ENCODE measurements around the gene SHPK.

DNA sequence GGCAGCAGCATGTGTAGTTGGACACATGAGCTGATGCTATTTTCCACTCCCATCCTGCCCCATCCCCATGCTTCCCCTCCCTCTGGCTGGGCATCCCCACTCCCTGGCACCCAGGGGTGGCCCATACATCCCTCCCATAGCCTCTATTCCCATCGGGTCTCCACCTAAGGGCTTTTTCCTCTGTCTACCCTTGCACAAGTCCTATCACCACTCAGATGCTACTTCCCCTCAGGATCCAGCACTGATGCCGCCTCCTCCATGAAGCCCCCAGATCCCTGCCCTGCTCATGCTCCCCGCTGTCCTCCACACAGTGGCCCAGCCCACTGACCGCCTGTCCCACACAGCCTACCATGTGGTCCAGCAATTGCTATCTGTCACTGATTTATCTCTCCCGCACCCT lies 42.7 kb downstream of the SHPK start:
- TF ChIP-seq CTCF (IDR thresholded peaks at IDR 0.05) (no peak), POLR2A (IDR thresholded peaks at IDR 0.05) (no peak), POLR2AphosphoS5 (IDR thresholded peaks at IDR 0.05) (no peak)
